ENCODE measurements around the gene CALHM6.

- TF ChIP-seq CTCF (conservative IDR thresholded peaks at IDR 0.05; ENCODE audit: low read depth, low read length) (no peak), EZH2 (IDR thresholded peaks at IDR 0.05; ENCODE audit: borderline replicate concordance, low read depth, low read length, poor library complexity, severe bottlenecking) (no peak)
Measured at GRCh38 chr6:116447052-116447451, 14.1 kb upstream of the CALHM6 start.

Measured in A673 (cell line).